Fibroblast of skin of scalp (primary cell): Measurements from ENCODE around the gene RASL10A.

Experiments
- DNase-seq: peaks from one replicate; pipeline ENCODE4 v3.0.0-alpha.2; 2013

RASL10A gene

GRCh38 chr22:29267858-29268510 lies 47.5 kb downstream of the RASL10A start, which contains the start of the genes EWSR1 and RHBDD3:
Gene EWSR1, plus strand, starts transcription at chr22:29268268. Its CDS starts 69 bp downstream, at chr22:29268337.
Gene RHBDD3, minus strand, starts transcription at chr22:29267981. Its CDS starts 2,355 bp downstream, at chr22:29265626.
- peak; percentile 99 for DNase-seq

- no peak for DNase-seq
These were observed 48.0 kb downstream of the RASL10A start for GRCh38 chr22:29267462-29267857.

GRCh38 chr22:29266564-29267461 lies 48.7 kb downstream of the RASL10A start:
- DNase-seq: peak; percentile 30

- DNase-seq: no peak
These were observed 49.6 kb downstream of the RASL10A start for GRCh38 chr22:29265929-29266328.

- DNase-seq: no peak
These were observed 50.2 kb downstream of the RASL10A start for GRCh38 chr22:29265305-29265704.

- DNase-seq: no peak
These were observed 51.7 kb downstream of the RASL10A start for GRCh38 chr22:29263791-29264276.
